ENCODE measurements around the gene TMEFF2.
"Not testable (repeated sequence)": the region's sequence is repeated elsewhere in the genome, so short reads cannot be mapped to it uniquely, and the experiment has no call there.

TMEFF2 gene

GRCh38 chr2:192183296-192183695, 11.4 kb downstream of the TMEFF2 start:
- DNase-seq = no peak

DNA sequence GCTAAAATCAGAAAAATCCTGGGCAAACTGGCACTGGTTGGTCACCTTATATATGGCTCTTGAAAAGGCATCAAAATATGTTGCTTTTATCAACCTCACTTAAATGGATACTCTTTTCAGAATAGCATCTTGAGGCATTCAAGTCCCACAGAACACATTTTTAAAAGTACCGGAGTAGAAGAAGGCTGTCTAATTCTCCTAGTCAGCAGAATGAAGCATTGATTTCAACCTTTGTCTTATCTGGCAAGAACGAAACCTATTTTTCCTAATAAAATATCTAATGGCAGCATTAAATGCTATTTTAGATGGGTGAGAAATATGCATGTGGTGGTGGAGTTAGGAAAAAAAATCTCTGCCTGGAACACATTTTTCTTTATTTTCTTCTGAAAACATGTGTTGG, 27.8 kb downstream of the TMEFF2 start:
- no peak for DNase-seq

DNA sequence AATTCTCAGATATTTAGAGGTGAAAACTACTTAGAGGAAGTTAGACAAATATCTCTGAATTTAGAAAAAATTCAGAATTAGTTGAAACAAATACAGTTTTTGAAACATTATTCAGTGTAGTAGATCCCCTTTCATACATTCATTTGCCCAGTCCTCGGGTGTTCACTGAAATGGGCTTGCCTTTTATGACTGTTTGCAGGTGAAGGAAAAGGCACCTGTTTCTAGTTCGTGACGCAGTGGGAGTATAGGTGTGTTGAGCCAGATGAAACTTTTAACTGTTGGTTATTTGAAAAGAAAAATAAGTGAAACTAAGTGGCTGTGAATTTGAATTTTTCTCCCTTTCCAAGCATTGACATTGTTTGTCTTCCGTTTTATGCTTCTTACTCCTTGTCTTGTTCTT, 28.9 kb downstream of the TMEFF2 start:
- DNase-seq = no peak

- peak; percentile 57 for DNase-seq
These were observed 32.2 kb downstream of the TMEFF2 start for GRCh38 chr2:192162392-192163042.

GRCh38 chr2:192161656-192162290, 33.0 kb downstream of the TMEFF2 start:
- DNase-seq = no peak

DNA sequence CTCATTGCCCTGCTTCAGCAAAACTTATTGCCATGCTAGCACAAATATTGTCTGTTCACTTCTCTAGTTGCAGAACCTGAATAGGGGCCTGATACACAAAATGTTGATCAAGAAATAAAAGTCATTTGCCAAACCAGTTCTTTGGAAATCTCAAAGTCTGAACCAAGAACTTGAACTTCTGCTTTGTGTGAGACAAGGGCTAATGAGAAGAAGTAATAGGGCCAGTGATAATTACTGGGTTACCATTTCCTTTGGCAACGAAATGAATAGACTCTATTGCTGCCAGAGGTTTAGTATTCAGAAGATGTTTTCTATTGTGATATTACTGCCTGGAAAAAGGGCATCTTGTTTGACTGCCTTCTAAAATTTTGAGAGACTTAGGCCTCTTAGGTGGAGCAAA, 35.0 kb downstream of the TMEFF2 start:
- DNase-seq = no peak

DNA sequence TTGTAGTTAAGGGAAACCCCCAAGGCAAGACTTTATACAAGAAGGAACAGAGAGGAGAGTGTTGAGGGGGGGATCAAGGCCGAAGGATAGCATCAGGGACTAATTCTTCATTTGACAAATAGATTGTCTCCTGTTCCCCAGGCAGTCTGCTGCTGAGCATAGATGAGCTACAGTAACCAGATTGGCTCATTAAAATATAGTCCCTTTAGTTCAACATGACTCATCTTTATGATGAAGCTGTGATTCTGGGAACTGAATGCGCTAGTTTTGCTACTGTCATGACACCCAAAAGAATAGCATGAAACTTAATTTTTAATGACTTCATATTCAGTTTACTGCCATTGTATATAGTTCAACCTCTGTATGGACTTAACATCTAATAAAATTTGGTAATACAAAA, 35.5 kb downstream of the TMEFF2 start:
- DNase-seq = no peak

DNA sequence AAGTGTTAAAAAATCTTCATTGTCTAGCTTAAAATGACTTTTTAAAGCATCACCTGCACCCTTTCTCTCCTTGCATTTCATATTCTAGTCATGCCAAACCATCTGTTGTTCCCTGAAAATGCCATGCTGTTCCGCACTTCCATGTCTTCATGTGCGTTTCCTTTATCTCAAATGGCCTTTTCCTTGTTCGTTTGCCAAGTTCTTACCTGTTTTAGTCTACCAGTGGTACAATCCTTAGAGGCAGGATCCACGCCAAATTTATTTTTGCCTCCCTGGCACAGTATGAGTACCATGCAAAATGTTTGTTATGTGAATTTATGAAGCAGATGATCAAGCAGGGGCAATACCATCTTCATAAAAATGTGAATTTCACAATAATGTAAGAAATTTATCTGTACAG, 37.0 kb downstream of the TMEFF2 start:
- no peak for DNase-seq

- no peak for DNase-seq
These were observed 39.1 kb downstream of the TMEFF2 start for GRCh38 chr2:192155511-192156118.

DNA sequence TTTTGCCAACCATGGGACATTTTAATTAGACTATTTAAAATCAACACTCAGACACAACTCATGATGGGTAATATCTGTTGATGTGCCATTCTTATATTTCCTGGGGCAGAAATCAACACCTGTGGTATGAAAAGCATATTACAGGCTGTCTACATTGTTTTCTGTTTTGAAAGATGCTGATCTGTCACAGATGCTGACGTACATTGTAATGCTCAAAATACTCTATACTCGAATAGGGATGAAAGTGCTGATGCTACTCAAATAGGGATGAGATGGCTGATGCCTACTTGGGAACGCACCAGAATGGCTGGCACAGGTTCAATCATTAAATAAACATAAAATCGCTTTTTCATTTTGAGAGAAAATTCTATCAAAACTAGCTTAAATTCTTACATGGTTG, 41.2 kb downstream of the TMEFF2 start:
- DNase-seq = no peak

DNA sequence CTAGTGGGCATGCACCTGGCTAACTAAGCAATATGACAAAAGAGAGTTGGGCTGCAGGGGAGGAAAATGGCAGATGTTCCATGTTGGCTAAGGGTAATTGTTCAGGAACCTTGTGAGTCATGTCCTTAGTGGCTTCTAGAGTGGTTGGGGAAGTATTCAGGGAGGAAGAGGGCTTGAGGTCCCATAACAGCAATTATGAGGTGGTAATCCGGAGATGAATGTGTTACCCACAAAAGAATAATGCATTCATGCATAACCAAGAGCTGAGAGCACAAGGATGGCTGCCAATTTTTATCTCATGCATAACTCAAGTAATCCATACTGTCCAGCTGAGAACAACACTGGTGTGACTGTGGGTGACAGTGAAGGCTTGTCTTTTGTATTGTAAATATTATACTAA, 42.9 kb downstream of the TMEFF2 start:
- peak; percentile 47 for DNase-seq

- no peak for DNase-seq
These were observed 44.6 kb downstream of the TMEFF2 start for GRCh38 chr2:192150166-192150565.

GRCh38 chr2:192148620-192149321, 46.0 kb downstream of the TMEFF2 start:
- DNase-seq = no peak

DNA sequence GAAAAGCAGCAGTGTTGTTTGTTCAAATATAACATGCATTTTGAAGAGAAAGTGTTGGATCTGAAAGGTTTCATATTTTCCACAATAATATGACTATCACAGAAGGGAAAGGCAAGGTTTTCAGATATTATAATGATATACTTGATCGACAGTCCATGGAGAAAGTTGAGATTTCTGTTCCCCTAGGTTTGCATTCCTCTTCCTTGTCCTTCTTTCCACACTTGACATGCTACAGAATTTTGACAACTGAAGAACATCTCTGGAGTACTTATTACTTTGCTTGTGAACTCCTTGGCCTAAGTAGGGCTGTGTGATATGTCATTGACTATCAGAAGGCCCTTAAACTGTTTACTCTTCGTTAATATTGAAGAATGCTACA, 46.5 kb downstream of the TMEFF2 start:
- DNase-seq = no peak

- no peak for DNase-seq
These were observed 48.4 kb downstream of the TMEFF2 start for GRCh38 chr2:192146069-192147015.

DNA sequence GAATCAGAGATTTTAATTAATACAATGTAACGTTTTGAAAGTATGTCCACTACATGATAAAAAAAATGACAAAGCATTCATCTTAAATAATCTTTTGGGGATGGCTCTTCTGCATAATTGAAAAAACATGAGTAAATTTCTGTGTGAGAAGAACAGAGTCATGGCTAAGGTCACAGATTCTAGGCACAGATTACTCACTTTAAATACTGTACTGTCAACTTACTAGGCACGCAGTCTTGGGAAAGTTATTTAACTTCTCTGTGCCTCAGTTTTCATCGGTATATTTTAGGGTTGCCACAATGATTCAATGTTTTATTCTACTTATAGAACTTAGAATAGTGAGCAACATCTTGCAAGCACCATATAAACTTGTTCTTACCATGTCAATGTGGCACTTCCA, 49.2 kb downstream of the TMEFF2 start:
- no peak for DNase-seq

DNA sequence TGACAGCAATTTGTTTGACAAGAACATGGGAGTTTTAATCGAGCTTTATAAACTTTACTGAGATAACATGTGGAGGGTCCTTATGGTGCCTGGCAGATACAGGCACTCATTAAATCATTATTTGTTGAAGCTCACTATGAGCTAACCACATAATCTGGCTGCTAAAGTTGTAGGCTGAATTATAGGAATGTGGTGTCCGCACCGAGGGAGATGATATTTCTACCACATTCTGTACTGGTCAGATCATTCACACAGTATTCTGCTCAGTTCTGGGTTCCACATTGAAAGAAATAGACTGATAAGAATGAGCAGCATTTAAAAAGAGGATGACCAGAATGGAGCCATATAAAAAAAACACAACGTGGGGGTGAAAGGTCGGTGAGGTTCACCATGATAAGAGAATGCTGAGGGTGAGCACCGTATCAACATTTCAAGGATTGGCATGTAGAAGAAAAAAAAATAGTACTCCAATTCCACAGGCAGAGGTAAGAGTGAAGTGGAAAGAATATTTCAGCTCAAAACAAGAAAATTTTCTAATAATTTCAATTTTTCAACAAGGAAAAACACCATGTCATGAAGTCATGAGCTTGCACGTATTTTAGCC, 54.4 kb downstream of the TMEFF2 start:
- DNase-seq = no peak

GRCh38 chr2:192139813-192140212, 54.9 kb downstream of the TMEFF2 start:
- no peak for DNase-seq

- DNase-seq = no peak
These were observed 57.3 kb downstream of the TMEFF2 start for GRCh38 chr2:192137451-192137850.

DNA sequence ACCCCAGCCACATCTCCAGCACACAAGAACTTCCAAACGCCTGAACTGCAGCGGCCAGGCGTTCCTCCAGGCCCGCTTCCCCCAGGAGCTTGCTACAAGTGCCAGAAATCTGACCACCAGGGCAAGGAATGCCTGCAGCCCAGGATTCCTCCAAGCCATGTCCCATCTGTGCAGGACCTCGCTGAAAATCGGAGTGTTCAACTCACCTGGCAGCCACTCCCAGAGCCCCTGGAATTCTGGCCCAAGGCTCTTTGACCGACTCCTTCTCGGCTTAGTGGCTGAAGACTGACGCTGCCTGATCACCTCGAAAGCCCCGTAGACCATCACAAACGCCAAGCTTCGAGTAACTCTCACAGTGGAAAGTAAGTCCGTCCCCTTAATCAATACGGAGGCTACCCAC, 62.1 kb downstream of the TMEFF2 start:
- DNase-seq = not testable (repeated sequence)

DNA sequence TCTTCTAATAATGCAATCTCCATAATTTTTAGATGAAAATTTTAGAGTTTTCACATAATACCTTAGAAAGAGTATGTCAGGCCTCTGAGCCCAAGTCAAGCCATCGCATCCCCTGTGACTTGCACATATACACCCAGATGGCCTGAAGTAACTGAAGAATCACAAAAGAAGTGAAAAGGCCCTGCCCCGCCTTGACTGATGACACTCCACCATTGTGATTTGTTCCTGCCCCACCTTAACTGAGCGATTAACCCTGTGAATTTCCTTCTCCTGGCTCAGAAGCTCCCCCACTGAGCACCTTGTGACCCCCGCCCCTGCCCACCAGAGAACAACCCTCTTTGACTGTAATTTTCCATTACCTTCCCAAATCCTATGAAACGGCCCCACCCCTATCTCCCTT, 64.4 kb downstream of the TMEFF2 start:
- not testable (repeated sequence) for DNase-seq

DNA sequence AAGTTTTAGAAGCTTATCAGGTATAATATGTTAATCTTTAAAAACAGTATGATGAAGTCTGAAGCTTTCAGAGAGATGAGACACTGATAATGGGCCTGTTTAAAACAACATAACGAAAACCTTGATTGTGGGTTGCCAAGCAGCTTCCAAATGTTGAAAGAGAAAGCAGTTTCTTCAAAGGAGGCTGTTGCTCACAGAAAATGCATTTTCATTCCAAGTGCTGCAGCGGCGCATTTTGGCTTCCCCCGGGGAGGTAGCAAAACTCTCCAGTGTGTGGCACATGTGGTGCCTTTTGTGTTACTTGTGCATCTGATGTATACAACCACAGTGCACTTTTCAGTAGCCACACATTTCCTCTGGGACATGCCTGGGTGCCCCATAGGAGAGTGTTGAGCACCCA, 66.1 kb downstream of the TMEFF2 start:
- DNase-seq = no peak

Data from NCI-H2171 treated with DMSO at 0.1 percent for 48 hours (cell line).